H1 (cell line): Measurements from ENCODE around the gene DYNLT3. TPM values are rescaled to one million over a fixed set of nuclear protein-coding genes. Genes with fewer than 3 reads are reported as not detected.

ENCODE experiments used
- CHD7 ChIP-seq: fragments of 300-600 bp; sonication (generic); IDR thresholded peaks from 2 replicates; pipeline ENCODE4 v1.7.1; 2012; ENCODE audit warnings: low read length, moderate library complexity, mild to moderate bottlenecking, inconsistent platforms; ENCODE audit not compliant: insufficient replicate concordance
- FOSL1 ChIP-seq: IDR thresholded peaks from 2 replicates; pipeline ENCODE4 v1.6.1; 2011; ENCODE audit warnings: mild to moderate bottlenecking, low read depth, low read length, moderate library complexity; ENCODE audit not compliant: insufficient read depth
- SAP30 ChIP-seq: fragments of 300-600 bp; sonication (generic); IDR thresholded peaks from 2 replicates; pipeline ENCODE4 v1.7.1; 2012; ENCODE audit warnings: low read length, moderate library complexity, mild to moderate bottlenecking, inconsistent platforms; ENCODE audit not compliant: insufficient read depth, insufficient replicate concordance
- SIX5 ChIP-seq: IDR thresholded peaks from 2 replicates; pipeline ENCODE4 v1.6.1; 2011; ENCODE audit warnings: mild to moderate bottlenecking, low read depth, low read length
- TBP ChIP-seq: IDR thresholded peaks from 2 replicates; pipeline ENCODE4 v1.6.1; 2011; ENCODE audit warnings: low read depth, low read length, improper control_type of control experiment
- polyA plus RNA-seq, 7 experiments: library from polyadenylated mRNA; depleted of rRNA in 3 of 7; stranded (reverse) in 5 of 7; unstranded in 2 of 7; fragments of >200 nt in 5 of 7; fragments of 200-250 nt in 2 of 7; gene quantifications; 1 replicate in 5 of 7; 2 replicates in 1 of 7; 4 replicates in 1 of 7; pipeline versions ENCODE4 v1.2.1 to v1.2.3, GENCODE V29; 2011 to 2013; ENCODE audit warnings: missing spikeins in 2 of 7, mixed read lengths in 2 of 7
- total RNA-seq: library from RNA; stranded (reverse); fragmentation: NEBNext Ultra II Directional; extraction: Animal tissue kit (Norgen Biotek cat#: 25700); gene quantifications from 2 replicates; pipeline ENCODE4 v1.2.1, GENCODE V29; 2021
- TF ChIP-seq, protein P1 (sequence below): IDR thresholded peaks from 2 replicates; pipeline ENCODE4 v1.6.1; 2012; ENCODE audit warnings: low read length, inconsistent platforms

DYNLT3 gene
- total and polyA plus RNA-seq, 2 of the 8 experiments (the other 6 are each of a cell fraction or from before 2014, with no cell fraction given), result 2.3 to 3.5 TPM

DNA sequence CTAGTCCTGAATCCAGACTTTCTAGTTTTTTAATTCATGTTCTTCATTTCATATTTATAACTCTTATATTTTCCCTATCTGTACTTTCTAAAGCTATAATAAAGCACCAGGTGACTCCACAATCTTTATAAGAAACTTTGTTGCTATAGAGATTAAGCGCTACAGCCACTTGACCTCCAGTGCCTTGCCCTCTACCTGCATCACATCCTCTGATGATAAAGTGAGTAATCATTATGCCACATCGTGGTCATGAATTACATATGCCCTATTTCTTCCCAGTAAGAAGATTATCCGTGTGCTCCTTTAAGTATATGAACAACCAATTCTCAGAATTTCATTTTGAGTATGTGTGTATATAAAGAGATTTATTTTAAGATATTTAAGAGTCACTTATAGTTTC, 6.8 kb upstream of the DYNLT3 start (continued):
- TF ChIP-seq CHD7, result no peak
- TF ChIP-seq SIX5, result no peak
- no peak for TF ChIP-seq SAP30
- no peak for TF ChIP-seq TBP
- TF ChIP-seq, protein P1, sequence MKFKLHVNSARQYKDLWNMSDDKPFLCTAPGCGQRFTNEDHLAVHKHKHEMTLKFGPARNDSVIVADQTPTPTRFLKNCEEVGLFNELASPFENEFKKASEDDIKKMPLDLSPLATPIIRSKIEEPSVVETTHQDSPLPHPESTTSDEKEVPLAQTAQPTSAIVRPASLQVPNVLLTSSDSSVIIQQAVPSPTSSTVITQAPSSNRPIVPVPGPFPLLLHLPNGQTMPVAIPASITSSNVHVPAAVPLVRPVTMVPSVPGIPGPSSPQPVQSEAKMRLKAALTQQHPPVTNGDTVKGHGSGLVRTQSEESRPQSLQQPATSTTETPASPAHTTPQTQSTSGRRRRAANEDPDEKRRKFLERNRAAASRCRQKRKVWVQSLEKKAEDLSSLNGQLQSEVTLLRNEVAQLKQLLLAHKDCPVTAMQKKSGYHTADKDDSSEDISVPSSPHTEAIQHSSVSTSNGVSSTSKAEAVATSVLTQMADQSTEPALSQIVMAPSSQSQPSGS, result no peak
- TF ChIP-seq FOSL1, result no peak
